PC-3 (cell line): ENCODE measurements around the gene IFITM2. TPM values are rescaled to one million over a fixed set of nuclear protein-coding genes. Genes with fewer than 3 reads are reported as not detected.

Experiments used
- ATAC-seq: fragments of 200-7000 bp; cut with Tn5 transposase; 2 replicates; pipeline ENCODE4 v1.9.1; 2020; ENCODE audit warnings: mild to moderate bottlenecking, moderate library complexity
- BruUV-seq: library from RNA; stranded (reverse); fragments of 400-500 nt; replicated peaks from 2 replicates; lab custom pipeline; 2021; lab: Mats Ljungman, UMichigan
- CTCF ChIA-PET: fragments of 300-600 bp; sonication (Branson Sonifier 250); formaldehyde crosslinking; loops from one replicate; lab custom pipeline; 2022; ENCODE audit warnings: antibody characterized with exemption; lab: Charles Lee
- POLR2A ChIA-PET: fragments of 300-600 bp; sonication (Branson Sonifier 250); formaldehyde crosslinking; loops from one replicate; lab custom pipeline; 2022; ENCODE audit warnings: antibody characterized with exemption; ENCODE audit not compliant: unreplicated experiment; lab: Charles Lee
- DNase-seq: peaks from one replicate; pipeline ENCODE4 v3.0.0-alpha.2; 2015
- H2AFZ ChIP-seq: fragments of 300-600 bp; sonication (generic); 2 replicates; pipeline ENCODE4 v1.6.0; 2016; ENCODE audit warnings: antibody characterized with exemption, low read length
- H3F3A ChIP-seq: fragments of 300-600 bp; sonication (generic); one replicate; pipeline ENCODE4 v1.6.0; 2017; ENCODE audit warnings: antibody characterized with exemption, low read length, control low read depth, mild to moderate bottlenecking; ENCODE audit not compliant: unreplicated experiment
- H3K27ac ChIP-seq: fragments of 300-600 bp; sonication (generic); 2 replicates; pipeline ENCODE4 v1.5.1; 2016; ENCODE audit warnings: mild to moderate bottlenecking, low read length
- H3K27me3 ChIP-seq: fragments of 300-600 bp; sonication (generic); 2 replicates; pipeline ENCODE4 v1.6.1; 2016; ENCODE audit warnings: low read length, mixed read lengths
- H3K36me3 ChIP-seq: fragments of 300-600 bp; sonication (generic); 2 replicates; pipeline ENCODE4 v1.6.1; 2016; ENCODE audit warnings: low read depth, mixed run types, low read length, mixed read lengths
- H3K4me1 ChIP-seq: fragments of 300-600 bp; sonication (generic); 2 replicates; pipeline ENCODE4 v1.5.1; 2016; ENCODE audit warnings: low read length; ENCODE audit not compliant: insufficient read depth
- H3K4me2 ChIP-seq: fragments of 300-600 bp; sonication (generic); 2 replicates; pipeline ENCODE4 v1.6.0; 2016; ENCODE audit warnings: low read length
- H3K4me3 ChIP-seq: fragments of 300-600 bp; sonication (generic); 2 replicates; pipeline ENCODE4 v1.5.1; 2016; ENCODE audit warnings: mild to moderate bottlenecking, low read length, mixed read lengths
- H3K79me2 ChIP-seq: fragments of 300-600 bp; sonication (generic); 2 replicates; pipeline ENCODE4 v1.6.1; 2017; ENCODE audit warnings: low read length, mixed read lengths
- H3K9ac ChIP-seq: fragments of 300-600 bp; sonication (generic); 2 replicates; pipeline ENCODE4 v1.6.0; 2016; ENCODE audit warnings: mild to moderate bottlenecking, low read length
- H3K9me2 ChIP-seq: fragments of 300-600 bp; sonication (generic); replicated peaks from 2 replicates; pipeline ENCODE4 v1.6.1; 2016; ENCODE audit warnings: mixed run types, low read length, mixed read lengths
- H3K9me3 ChIP-seq: fragments of 300-600 bp; sonication (generic); 2 replicates; pipeline ENCODE4 v1.6.1; 2016; ENCODE audit warnings: low read length, mixed read lengths
- H4K20me1 ChIP-seq: fragments of 300-600 bp; sonication (generic); 2 replicates; pipeline ENCODE4 v1.6.1; 2016; ENCODE audit warnings: low read length, mixed read lengths
- EZH2 ChIP-seq: fragments of 300-600 bp; sonication (generic); IDR thresholded peaks from one replicate; pipeline ENCODE4 v1.6.1; 2017; ENCODE audit warnings: antibody characterized with exemption, mild to moderate bottlenecking, low read length; ENCODE audit not compliant: unreplicated experiment
- EZH2phosphoT487 ChIP-seq: fragments of 300-600 bp; sonication (generic); IDR thresholded peaks from 2 replicates; pipeline ENCODE4 v1.6.1; 2018; ENCODE audit warnings: mild to moderate bottlenecking, antibody characterized with exemption, low read length, borderline replicate concordance
- intact Hi-C: fragments of 100-400 bp; cut with micrococcal nuclease; formaldehyde crosslinking; loops from 2 replicates; pipeline ENCODE4 v1.9.0; 2023
- total RNA-seq: library from RNA; depleted of rRNA; stranded (reverse); fragments of >200 nt; gene quantifications from 2 replicates; pipeline ENCODE4 v1.2.3, GENCODE V29; 2014
- TF ChIP-seq, protein P1 (sequence below): fragments of 300-600 bp; sonication (generic); conservative IDR thresholded peaks from 2 replicates; pipeline ENCODE4 v1.5.1; 2017; ENCODE audit warnings: antibody characterized with exemption, low read depth, mild to moderate bottlenecking, low read length

The IFITM2 gene
- total RNA-seq, 1 experiment from 2014 or later: 49.0 TPM

DNA sequence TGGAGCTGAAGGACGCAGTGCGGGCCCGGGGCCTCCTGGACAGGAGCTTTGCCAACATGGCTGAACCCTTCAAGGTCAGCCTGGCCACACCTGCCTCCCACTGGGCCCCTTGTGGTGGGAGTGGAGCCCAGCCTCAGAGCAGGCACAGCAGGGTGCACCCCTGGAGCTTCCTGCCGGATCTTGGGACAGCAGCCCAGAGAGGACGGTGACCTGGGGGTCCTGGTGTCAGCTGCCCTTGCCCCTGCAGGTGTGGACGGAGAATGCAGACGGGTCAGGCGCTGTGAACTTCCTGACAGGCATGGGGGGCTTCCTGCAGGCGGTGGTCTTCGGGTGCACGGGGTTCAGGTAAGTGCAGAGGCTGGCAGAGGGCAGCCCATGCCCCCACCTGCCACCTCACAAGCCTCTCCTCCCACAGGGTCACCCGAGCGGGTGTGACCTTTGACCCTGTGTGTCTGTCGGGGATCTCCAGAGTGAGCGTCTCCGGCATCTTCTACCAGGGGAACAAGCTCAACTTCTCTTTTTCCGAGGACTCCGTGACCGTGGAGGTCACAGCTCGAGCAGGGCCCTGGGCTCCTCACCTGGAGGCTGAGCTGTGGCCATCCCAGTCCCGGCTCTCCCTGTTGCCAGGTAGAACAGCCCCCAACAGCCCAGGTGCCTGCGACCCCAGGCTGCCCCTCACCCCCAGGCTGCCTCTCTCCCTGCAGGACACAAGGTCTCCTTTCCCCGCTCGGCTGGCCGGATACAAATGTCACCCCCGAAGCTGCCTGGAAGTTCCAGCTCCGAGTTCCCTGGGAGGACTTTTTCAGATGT lies 13.6 kb upstream of the IFITM2 start:
- no peaks in the 10 kb centered on the region for H4K20me1 ChIP-seq
- H3K9me3 ChIP-seq: no peaks in the 10 kb centered on the region
- no peaks in the 10 kb centered on the region for H3K4me1 ChIP-seq
- H3K27ac ChIP-seq: no peak overlapping the region
- H2AFZ ChIP-seq: no peak overlapping the region
- ATAC-seq: no peak
- CTCF ChIA-PET: no interaction called here
- POLR2A ChIA-PET: no interaction called here
- no peak for DNase-seq
- no peaks in the 10 kb centered on the region for H3K27me3 ChIP-seq
- TF ChIP-seq, protein P1, sequence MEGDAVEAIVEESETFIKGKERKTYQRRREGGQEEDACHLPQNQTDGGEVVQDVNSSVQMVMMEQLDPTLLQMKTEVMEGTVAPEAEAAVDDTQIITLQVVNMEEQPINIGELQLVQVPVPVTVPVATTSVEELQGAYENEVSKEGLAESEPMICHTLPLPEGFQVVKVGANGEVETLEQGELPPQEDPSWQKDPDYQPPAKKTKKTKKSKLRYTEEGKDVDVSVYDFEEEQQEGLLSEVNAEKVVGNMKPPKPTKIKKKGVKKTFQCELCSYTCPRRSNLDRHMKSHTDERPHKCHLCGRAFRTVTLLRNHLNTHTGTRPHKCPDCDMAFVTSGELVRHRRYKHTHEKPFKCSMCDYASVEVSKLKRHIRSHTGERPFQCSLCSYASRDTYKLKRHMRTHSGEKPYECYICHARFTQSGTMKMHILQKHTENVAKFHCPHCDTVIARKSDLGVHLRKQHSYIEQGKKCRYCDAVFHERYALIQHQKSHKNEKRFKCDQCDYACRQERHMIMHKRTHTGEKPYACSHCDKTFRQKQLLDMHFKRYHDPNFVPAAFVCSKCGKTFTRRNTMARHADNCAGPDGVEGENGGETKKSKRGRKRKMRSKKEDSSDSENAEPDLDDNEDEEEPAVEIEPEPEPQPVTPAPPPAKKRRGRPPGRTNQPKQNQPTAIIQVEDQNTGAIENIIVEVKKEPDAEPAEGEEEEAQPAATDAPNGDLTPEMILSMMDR: no peak
- TF ChIP-seq EZH2phosphoT487 (no peak), EZH2 (no peak)
- H3K4me2 ChIP-seq: no peak overlapping the region
- no TSS peak for BruUV-seq
- H3K9me2 ChIP-seq: no peaks in the 10 kb centered on the region
- intact Hi-C loops: no loop called here
- H3K9ac ChIP-seq: no peak overlapping the region
- H3F3A ChIP-seq: no peaks in the 10 kb centered on the region
- H3K79me2 ChIP-seq: no peaks in the 10 kb centered on the region
- H3K36me3 ChIP-seq: no peaks in the 10 kb centered on the region
- no peak overlapping the region for H3K4me3 ChIP-seq

DNA sequence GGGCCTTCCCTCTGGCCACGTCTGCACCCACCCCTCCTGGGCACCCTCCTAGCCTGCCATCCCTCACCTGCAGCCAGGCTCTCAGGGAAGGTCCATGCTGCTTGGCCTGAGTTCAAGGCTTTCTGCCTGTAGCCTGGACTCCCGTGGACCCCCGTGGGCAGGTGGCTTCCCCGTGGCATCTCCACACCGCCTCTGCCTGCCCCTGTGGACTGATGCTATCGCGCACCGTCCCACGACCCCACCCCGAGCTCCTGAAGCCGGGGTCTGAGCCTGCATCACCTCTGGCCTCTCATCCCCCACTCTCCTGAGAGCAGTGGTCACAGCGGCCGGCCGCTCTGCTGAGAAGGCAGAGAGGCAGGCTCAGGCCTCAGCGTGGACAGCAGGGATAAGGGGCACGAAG lies 12.8 kb upstream of the IFITM2 start:
- no peak overlapping the region for H2AFZ ChIP-seq
- DNase-seq (no peak), ATAC-seq (no peak)
- BruUV-seq: no TSS peak
- ChIA-PET POLR2A (no interaction called here), CTCF (no interaction called here)
- H3K4me2 ChIP-seq: no peak overlapping the region
- no peak overlapping the region for H3K4me3 ChIP-seq
- intact Hi-C loops: no loop called here
- H3K27me3 ChIP-seq: no peaks in the 10 kb centered on the region
- no peak overlapping the region for H3K9ac ChIP-seq
- TF ChIP-seq, protein P1: no peak
- no peaks in the 10 kb centered on the region for H3K4me1 ChIP-seq
- no peaks in the 10 kb centered on the region for H3K9me2 ChIP-seq
- H3K36me3 ChIP-seq: no peaks in the 10 kb centered on the region
- H3K79me2 ChIP-seq: no peaks in the 10 kb centered on the region
- H3K27ac ChIP-seq: no peak overlapping the region
- no peaks in the 10 kb centered on the region for H4K20me1 ChIP-seq
- H3F3A ChIP-seq: no peaks in the 10 kb centered on the region
- no peaks in the 10 kb centered on the region for H3K9me3 ChIP-seq

DNA sequence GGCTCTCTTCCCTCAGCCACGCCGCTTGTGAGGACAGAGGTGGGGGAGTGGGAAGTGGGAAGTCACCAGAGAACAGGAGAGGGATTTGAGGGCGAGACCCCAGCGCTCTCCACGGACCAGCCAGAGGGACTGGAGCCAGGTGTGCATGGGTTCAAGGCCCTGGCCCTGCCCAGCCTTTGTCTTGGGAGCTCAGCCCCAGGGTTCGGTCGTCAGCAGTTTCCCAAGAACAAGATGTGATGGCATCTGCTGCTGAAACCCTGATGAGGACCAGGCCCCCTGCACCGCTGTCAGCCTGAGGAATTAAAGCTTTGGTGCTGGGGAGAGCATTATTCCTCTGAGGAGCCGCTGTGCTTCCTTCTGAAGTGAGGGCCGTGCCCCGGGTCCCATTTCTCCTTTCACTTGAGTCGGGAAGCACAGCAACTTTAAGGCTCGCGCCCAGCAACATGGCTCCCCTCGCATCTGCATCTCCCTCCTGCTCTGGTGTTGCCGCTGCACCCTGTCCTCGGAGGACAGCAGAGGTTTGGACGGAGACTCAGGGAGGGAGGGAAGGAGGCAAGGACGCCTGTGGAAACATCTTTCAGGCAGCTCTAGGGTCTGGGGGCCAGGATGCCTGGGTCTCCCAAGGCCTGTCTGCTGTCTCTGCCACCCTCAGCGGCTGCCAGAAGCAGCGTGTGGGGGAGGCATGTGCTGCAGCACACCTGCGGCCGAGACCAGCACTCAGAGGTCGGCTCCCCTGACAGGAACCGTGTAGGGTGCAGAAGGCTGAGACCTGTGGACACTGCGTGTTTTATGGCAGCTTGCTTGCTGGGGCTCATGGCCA lies 12.1 kb upstream of the IFITM2 start:
- H3K79me2 ChIP-seq: no peaks in the 10 kb centered on the region
- no TSS peak for BruUV-seq
- no peaks in the 10 kb centered on the region for H3K27me3 ChIP-seq
- no peak overlapping the region for H3K4me2 ChIP-seq
- H2AFZ ChIP-seq: no peak overlapping the region
- DNase-seq (no peak), ATAC-seq (no peak)
- TF ChIP-seq EZH2phosphoT487: no peak
- TF ChIP-seq, protein P1: no peak
- TF ChIP-seq EZH2: no peak
- H3K4me1 ChIP-seq: no peaks in the 10 kb centered on the region
- H3K36me3 ChIP-seq: no peaks in the 10 kb centered on the region
- CTCF ChIA-PET: no interaction called here
- H3K4me3 ChIP-seq: no peak overlapping the region
- intact Hi-C loops: no loop called here
- H3K9me2 ChIP-seq: no peaks in the 10 kb centered on the region
- no peaks in the 10 kb centered on the region for H3K9me3 ChIP-seq
- H3K27ac ChIP-seq: no peak overlapping the region
- no peaks in the 10 kb centered on the region for H4K20me1 ChIP-seq
- no peaks in the 10 kb centered on the region for H3F3A ChIP-seq
- POLR2A ChIA-PET: no interaction called here
- no peak overlapping the region for H3K9ac ChIP-seq
